Spleen (tissue), 7 donors: Measurements from ENCODE around the gene TEAD1.

ENCODE experiments used
- CTCF ChIP-seq, 11 experiments: fragments of 200-600 bp in 7 of 11; fragments of 450-650 bp in 4 of 11; sonication (generic) in 4 of 11; IDR thresholded peaks in 8 of 11; conservative IDR thresholded peaks in 3 of 11; 1 replicate in 7 of 11; 2 replicates in 4 of 11; pipeline versions ENCODE4 v1.4.0 to v1.8.0; 2016 to 2021; ENCODE audit warnings: antibody characterized with exemption in 11 of 11, inconsistent platforms in 4 of 11, mild to moderate bottlenecking in 1 of 11
- POLR2A ChIP-seq, 3 donors: fragments of 450-650 bp; IDR thresholded peaks; one replicate each; pipeline ENCODE4 v1.5.1; 2017; ENCODE audit warnings: antibody characterized with exemption in 3 of 3, mild to moderate bottlenecking in 1 of 3
- POLR2AphosphoS5 ChIP-seq, 3 donors: sonication (generic); formaldehyde crosslinking; IDR thresholded peaks; one replicate each; pipeline ENCODE4 v1.5.1; 2017; ENCODE audit warnings: antibody characterized with exemption in 3 of 3
- donor health status: DM: no; HTN: no; CAD: no; lungs with moderate emphysema.
- donor health status: DM: no; HTN: no; CAD: no.
- donor health status: DM: no; HTN: no; CAD: no.

GRCh38 chr11:12692229-12693075 is 18.2 kb downstream of the TEAD1 start:
- TF ChIP-seq POLR2A (IDR thresholded peaks at IDR 0.05) (no peak), CTCF (IDR thresholded peaks at IDR 0.05 in 8 of 11, conservative IDR thresholded peaks at IDR 0.05 in 3 of 11) (no peak), POLR2AphosphoS5 (IDR thresholded peaks at IDR 0.05) (peak in 2 of 3 donors; percentile 57 to 66)
